Retinal pigment epithelial cell (primary cell): ENCODE data around the gene GPD2.
"Not testable (repeated sequence)": the region's sequence is repeated elsewhere in the genome, so short reads cannot be mapped to it uniquely, and the experiment has no call there.

ENCODE experiments used
- DNase-seq: peaks from one replicate; pipeline ENCODE4 v3.0.0-alpha.2; 2010; ENCODE audit warnings: low read depth
- H3K4me3 ChIP-seq: 2 replicates; pipeline ENCODE4 v1.5.1; 2011; ENCODE audit warnings: mild to moderate bottlenecking, low read length, control low read depth, moderate library complexity
- TF ChIP-seq, protein P1 (sequence below): conservative IDR thresholded peaks from 2 replicates; pipeline ENCODE4 v1.5.1; 2011; ENCODE audit warnings: low read depth, low read length, control low read depth, inconsistent platforms

GPD2 gene

DNA sequence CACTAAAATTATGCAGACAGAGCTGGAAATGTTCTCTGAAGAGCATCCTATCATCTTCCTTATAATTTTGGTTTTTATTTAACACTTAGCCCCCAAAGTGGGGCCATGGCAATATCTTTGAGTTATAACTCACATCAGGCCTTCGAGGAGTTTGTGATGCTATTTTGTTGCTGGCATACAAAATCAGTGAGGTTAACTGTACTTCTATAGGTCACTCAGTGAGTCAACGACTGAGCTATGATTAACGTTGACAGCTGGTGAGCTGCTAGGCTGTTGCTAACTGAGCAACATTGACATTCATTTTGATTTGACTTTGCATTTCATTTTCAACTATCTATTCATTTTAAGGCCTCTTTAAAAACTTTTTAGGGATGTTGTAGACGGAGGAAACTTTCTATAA is 50.0 kb downstream of the GPD2 start:
- DNase-seq, result no peak
- no peak overlapping the region for H3K4me3 ChIP-seq
- TF ChIP-seq, protein P1, sequence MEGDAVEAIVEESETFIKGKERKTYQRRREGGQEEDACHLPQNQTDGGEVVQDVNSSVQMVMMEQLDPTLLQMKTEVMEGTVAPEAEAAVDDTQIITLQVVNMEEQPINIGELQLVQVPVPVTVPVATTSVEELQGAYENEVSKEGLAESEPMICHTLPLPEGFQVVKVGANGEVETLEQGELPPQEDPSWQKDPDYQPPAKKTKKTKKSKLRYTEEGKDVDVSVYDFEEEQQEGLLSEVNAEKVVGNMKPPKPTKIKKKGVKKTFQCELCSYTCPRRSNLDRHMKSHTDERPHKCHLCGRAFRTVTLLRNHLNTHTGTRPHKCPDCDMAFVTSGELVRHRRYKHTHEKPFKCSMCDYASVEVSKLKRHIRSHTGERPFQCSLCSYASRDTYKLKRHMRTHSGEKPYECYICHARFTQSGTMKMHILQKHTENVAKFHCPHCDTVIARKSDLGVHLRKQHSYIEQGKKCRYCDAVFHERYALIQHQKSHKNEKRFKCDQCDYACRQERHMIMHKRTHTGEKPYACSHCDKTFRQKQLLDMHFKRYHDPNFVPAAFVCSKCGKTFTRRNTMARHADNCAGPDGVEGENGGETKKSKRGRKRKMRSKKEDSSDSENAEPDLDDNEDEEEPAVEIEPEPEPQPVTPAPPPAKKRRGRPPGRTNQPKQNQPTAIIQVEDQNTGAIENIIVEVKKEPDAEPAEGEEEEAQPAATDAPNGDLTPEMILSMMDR, result no peak

DNA sequence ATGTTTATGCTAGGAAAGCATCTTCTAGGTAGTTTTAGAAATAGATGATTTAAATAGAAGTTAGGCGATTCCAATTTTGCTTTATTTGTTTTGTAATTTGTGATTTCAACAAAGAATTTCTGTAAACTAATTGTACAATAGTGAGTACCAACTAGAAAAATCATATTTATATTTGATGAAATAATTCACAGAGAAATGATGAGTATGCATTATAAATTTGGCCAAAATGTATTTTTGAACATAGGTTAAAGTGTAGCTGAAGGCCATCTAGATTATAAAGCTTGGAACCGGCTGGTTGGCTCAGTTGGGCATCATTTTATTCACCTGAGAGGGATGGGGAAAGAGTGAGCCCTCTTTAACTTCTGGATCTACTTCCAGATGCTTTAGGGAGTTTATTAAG is 50.4 kb downstream of the GPD2 start:
- no peak overlapping the region for H3K4me3 ChIP-seq
- DNase-seq, result no peak
- TF ChIP-seq, protein P1, result no peak

DNA sequence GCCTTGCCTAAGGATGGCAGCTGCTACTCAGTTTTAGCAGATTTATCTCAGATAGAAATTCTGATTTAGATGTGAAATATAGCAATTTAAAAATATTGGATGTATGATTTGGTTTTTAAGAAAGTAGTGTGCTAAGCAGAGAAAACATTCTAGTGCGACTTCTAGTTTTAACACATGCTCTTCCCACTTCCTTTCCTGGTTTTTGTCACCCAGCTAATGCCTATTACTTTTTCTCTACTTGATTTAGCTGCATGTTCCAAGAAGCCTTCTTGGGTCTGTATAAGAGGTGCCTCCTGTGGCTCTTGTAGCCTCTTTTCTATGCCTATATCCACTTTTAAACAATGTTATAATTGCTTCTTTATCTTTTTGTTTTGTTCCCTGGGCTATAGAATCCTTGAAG is 53.0 kb downstream of the GPD2 start:
- TF ChIP-seq, protein P1, result no peak
- no peak overlapping the region for H3K4me3 ChIP-seq

DNA sequence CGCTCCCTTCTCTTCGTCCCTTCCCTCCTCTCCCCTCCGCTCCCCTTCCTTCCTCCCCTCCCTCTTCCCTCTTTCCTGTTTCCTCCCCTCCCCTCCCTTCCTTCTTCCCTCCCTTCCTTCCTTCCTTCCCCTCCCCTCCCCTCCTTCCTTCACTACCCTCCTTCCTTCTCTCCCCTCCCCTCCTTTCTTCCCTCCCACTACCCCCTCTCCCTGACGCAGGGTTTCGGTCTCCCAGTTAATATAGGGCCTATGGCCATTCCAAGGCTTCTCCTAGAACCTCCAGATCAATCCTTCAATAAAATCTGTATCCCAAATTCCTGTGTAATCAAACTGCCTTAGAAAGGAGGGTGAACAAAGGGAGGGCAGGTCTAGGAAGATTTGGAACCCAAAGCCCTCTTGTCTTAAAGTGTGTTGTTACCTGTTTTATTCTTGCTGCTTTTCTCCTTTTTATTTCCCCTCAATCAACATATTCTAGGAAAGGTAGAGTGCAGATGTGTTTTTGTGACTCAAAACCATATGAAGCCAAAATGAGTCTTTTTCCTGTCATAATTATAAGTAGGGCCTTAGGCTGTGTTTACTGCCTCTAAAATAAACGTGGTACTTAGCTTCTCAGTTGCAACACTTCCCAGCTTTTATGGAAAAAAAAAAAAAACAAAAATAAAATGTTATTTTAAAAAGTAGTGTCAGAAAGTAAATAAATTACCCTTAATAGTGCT is 53.7 kb downstream of the GPD2 start:
- TF ChIP-seq, protein P1, result no peak
- DNase-seq, result no peak

More for the DNA sequence above, 53.0 kb downstream of the GPD2 start:
- no peak for DNase-seq

DNA sequence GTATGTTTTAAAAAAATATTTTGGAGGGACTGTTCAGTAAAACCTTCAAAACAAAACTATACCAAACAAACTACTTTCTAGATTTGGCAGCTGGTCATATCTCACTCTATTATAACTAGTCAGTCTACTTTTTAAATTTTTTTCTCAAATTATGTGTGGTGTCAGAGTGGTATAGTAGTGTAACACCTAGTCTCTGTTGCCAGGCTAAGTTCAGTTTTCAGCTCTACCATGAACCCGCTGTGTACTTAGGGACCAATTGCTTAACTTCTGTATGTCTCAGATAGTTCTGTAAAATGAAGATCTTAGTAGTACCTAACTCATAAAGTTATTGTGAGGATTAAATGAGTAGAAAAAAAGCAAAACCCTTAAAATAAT is 54.3 kb downstream of the GPD2 start:
- DNase-seq, result no peak
- TF ChIP-seq, protein P1, result no peak
- no peak overlapping the region for H3K4me3 ChIP-seq

More for the DNA sequence above, 53.7 kb downstream of the GPD2 start:
- no peak overlapping the region for H3K4me3 ChIP-seq

DNA sequence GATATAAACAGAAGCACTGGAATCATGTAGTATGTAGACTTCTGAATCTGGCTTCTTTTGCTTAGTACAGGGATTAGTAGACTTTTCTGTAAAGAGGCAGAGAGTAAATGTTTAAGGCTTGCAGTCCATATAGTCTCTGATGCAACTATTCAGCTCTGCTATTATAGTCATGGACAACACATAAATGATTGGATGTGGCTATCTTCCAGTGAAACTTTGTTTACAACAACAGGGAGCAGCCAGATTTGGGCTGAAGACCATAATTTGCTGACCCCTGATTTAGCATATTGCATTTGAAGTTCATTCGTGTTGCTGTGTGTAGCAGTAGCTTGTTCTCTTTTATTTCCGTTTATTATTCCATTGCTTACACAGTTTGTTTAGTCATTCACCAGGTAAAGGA is 55.0 kb downstream of the GPD2 start:
- no peak for DNase-seq
- TF ChIP-seq, protein P1, result no peak
- H3K4me3 ChIP-seq, result no peak overlapping the region

DNA sequence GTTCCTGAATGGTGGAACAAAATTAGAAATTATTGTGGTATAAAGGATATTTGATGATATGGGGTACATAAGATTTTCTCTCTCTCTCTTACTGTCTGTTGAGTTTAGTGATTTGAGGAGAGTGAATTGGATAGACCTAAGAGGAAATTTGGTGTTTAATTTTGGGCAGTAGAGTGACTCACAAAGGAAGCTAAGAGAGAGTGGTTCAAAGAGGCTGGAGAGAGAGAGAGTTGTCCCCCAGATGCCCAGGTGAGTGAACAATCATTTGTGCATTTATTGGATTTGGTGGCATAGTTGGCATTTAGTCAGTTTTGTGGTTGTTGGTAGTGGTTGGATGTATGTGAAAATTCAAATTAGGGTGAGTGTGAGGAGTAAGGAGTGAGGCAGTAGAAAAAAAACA is 56.8 kb downstream of the GPD2 start:
- no peak overlapping the region for H3K4me3 ChIP-seq
- no peak for DNase-seq
- TF ChIP-seq, protein P1, result no peak

DNA sequence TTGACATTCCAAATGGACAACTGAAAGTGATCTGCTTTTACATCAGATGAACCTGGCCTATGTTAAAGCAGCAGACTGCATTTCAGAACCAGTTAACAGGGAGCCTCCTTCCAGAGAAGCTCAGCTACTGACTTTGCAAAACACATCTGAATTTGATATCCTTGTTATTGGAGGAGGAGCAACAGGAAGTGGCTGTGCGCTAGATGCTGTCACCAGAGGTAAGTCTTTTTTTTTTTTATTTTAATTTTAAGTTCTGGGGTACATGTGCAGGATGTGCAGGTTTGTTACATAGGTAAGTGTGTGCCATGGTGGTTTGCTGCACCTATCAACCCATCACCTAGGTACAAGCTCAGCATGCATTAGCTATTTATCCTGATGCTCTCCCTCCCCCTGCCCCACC is 59.8 kb downstream of the GPD2 start:
- H3K4me3 ChIP-seq, DNase-seq: not testable (repeated sequence)
